Measurements from ENCODE around the gene TYW1.

GRCh38 chr7:67209256-67209655, 212.6 kb downstream of the TYW1 start:
- TF ChIP-seq ESRRG (CRISPR knock-in tag; IDR thresholded peaks at IDR 0.05) (no peak), RARB (CRISPR knock-in tag; IDR thresholded peaks at IDR 0.05) (no peak)

Measured in SK-N-SH treated with all-trans-retinoic acid at 6 μM for 48 hours (cell line).